Liver (tissue), 9 donors: ENCODE measurements around the gene ULK4. TPM values are rescaled to one million over a fixed set of nuclear protein-coding genes. Genes with fewer than 3 reads are reported as not detected.

Experiments
- DNase-seq: peaks from one replicate; pipeline ENCODE4 v3.0.0-alpha.2; 2017; ENCODE audit warnings: low spot score
- H3K27ac ChIP-seq, 2 donors: one replicate each; pipeline ENCODE4 v1.7.0; 2013; ENCODE audit warnings: inconsistent platforms in 2 of 2, low read length in 2 of 2, control low read depth in 1 of 2, low read depth in 1 of 2, mild to moderate bottlenecking in 1 of 2
- H3K27me3 ChIP-seq, 4 donors: one replicate each; pipeline versions ENCODE4 v1.6.1 to v1.7.0; 2013; ENCODE audit warnings: low read length in 3 of 4, inconsistent platforms in 1 of 4, mild to moderate bottlenecking in 1 of 4, moderate library complexity in 1 of 4; ENCODE audit not compliant: control insufficient read depth in 4 of 4, insufficient read depth in 4 of 4
- H3K36me3 ChIP-seq, 4 donors: one replicate each; pipeline versions ENCODE4 v1.6.1 to v1.7.0; 2013; ENCODE audit warnings: low read length in 3 of 4, mild to moderate bottlenecking in 3 of 4, low read depth in 1 of 4, moderate library complexity in 1 of 4; ENCODE audit not compliant: control insufficient read depth in 4 of 4, insufficient read depth in 3 of 4
- H3K4me1 ChIP-seq, 4 donors: one replicate each; pipeline versions ENCODE4 v1.6.1 to v1.7.0; 2013; ENCODE audit warnings: low read length in 3 of 4, mild to moderate bottlenecking in 3 of 4, moderate library complexity in 1 of 4; ENCODE audit not compliant: control insufficient read depth in 4 of 4, insufficient read depth in 4 of 4
- H3K4me3 ChIP-seq, 3 donors: one replicate each; pipeline versions ENCODE4 v1.6.1 to v1.7.0; 2013; ENCODE audit warnings: low read length in 3 of 3, control low read depth in 1 of 3, low read depth in 1 of 3, mild to moderate bottlenecking in 1 of 3
- H3K9ac ChIP-seq, 2 donors: one replicate each; pipeline ENCODE4 v1.7.0; 2013; ENCODE audit warnings: low read length in 2 of 2, mild to moderate bottlenecking in 2 of 2, moderate library complexity in 2 of 2, control low read depth in 1 of 2, low read depth in 1 of 2
- H3K9me3 ChIP-seq, 4 donors: one replicate each; pipeline versions ENCODE4 v1.6.1 to v1.7.0; 2013; ENCODE audit warnings: low read length in 3 of 4; ENCODE audit not compliant: control insufficient read depth in 4 of 4
- EGR1 ChIP-seq, 2 donors: IDR thresholded peaks; 2 replicates each; pipeline ENCODE4 v1.6.1; 2016 to 2018; ENCODE audit warnings: antibody characterized with exemption in 2 of 2, low read depth in 2 of 2
- FOXA1 ChIP-seq: IDR thresholded peaks from 2 replicates; pipeline ENCODE4 v1.6.1; 2016; ENCODE audit warnings: antibody characterized with exemption
- FOXA2 ChIP-seq: IDR thresholded peaks from 2 replicates; pipeline ENCODE4 v1.6.1; 2016; ENCODE audit warnings: antibody characterized with exemption
- GABPA ChIP-seq, 2 donors: IDR thresholded peaks in 1 of 2; conservative IDR thresholded peaks in 1 of 2; 2 replicates each; pipeline ENCODE4 v1.6.1; 2016; ENCODE audit warnings: antibody characterized with exemption in 2 of 2, mild to moderate bottlenecking in 1 of 2, moderate library complexity in 1 of 2
- HNF4A ChIP-seq, 2 donors: conservative IDR thresholded peaks; 2 replicates each; pipeline ENCODE4 v1.6.1; 2016; ENCODE audit warnings: antibody characterized with exemption in 2 of 2, mild to moderate bottlenecking in 2 of 2
- HNF4G ChIP-seq: IDR thresholded peaks from 2 replicates; pipeline ENCODE4 v1.6.1; 2016; ENCODE audit warnings: antibody characterized with exemption
- JUND ChIP-seq, 2 donors: IDR thresholded peaks; 2 replicates each; pipeline ENCODE4 v1.6.1; 2016; ENCODE audit warnings: antibody characterized with exemption in 2 of 2
- NR2F2 ChIP-seq: IDR thresholded peaks from 2 replicates; pipeline ENCODE4 v1.6.1; 2016; ENCODE audit warnings: antibody characterized with exemption
- RAD21 ChIP-seq, 2 donors: IDR thresholded peaks; 2 replicates each; pipeline ENCODE4 v1.6.1; 2016; ENCODE audit warnings: antibody characterized with exemption in 2 of 2, mild to moderate bottlenecking in 2 of 2
- RXRA ChIP-seq, 2 donors: IDR thresholded peaks; 2 replicates each; pipeline ENCODE4 v1.6.1; 2017 to 2018; ENCODE audit warnings: antibody characterized with exemption in 2 of 2, mild to moderate bottlenecking in 1 of 2
- SP1 ChIP-seq: IDR thresholded peaks from 2 replicates; pipeline ENCODE4 v1.6.1; 2018; ENCODE audit warnings: antibody characterized with exemption, mild to moderate bottlenecking
- TAF1 ChIP-seq: conservative IDR thresholded peaks from 2 replicates; pipeline ENCODE4 v1.6.1; 2016; ENCODE audit warnings: antibody characterized with exemption, mild to moderate bottlenecking
- YY1 ChIP-seq: IDR thresholded peaks from 2 replicates; pipeline ENCODE4 v1.6.1; 2016; ENCODE audit warnings: antibody characterized with exemption, mild to moderate bottlenecking
- WGBS: extraction: QIAGEN DNeasy Blood & Tissue Kit; methylation state at CpG from one replicate; pipeline ENCODE4 v1.1.7; 2013; 5-methylcytosine and 5-hydroxymethylcytosine counted together
- polyA plus RNA-seq, 2 donors: library from polyadenylated mRNA; stranded (reverse) in 1 of 2; unstranded in 1 of 2; fragments of 200-250 nt in 1 of 2; fragments of >200 nt in 1 of 2; fragmentation: Nextera tagmentation in 1 of 2; extraction: Ambion mirVana in 1 of 2; gene quantifications; one replicate each; pipeline versions ENCODE4 v1.2.1 to v1.2.3, GENCODE V29; 2013 to 2015
- total RNA-seq, 2 donors: library from RNA; depleted of rRNA; stranded (reverse); fragments of >200 nt; gene quantifications; one replicate each; pipeline ENCODE4 v1.2.3, GENCODE V29; 2014
- TF ChIP-seq, protein P1 (sequence below): IDR thresholded peaks from 2 replicates; pipeline ENCODE4 v1.6.1; 2016; ENCODE audit warnings: antibody characterized with exemption, mild to moderate bottlenecking
- TF ChIP-seq, protein P2 (sequence below): fragments of 150-350 bp; IDR thresholded peaks from 2 replicates; pipeline ENCODE4 v1.5.1; 2017; ENCODE audit warnings: improper control_type of control experiment, low read depth, low read length; ENCODE audit not compliant: missing input control
- TF ChIP-seq, protein P3 (sequence below): IDR thresholded peaks from 2 replicates; pipeline ENCODE4 v1.6.1; 2016; ENCODE audit warnings: antibody characterized with exemption
- TF ChIP-seq, protein P4 (sequence below): IDR thresholded peaks from 2 replicates; pipeline ENCODE4 v1.6.1; 2016; ENCODE audit warnings: antibody characterized with exemption
- donor health status: healthy.
- donor health status: healthy.
- donor health status: healthy.
- donor health status: healthy.
- donor health status: healthy.

ULK4 gene
- total and polyA plus RNA-seq, 4 donors, result 1.1 to 11.5 (median 3.2) TPM

DNA sequence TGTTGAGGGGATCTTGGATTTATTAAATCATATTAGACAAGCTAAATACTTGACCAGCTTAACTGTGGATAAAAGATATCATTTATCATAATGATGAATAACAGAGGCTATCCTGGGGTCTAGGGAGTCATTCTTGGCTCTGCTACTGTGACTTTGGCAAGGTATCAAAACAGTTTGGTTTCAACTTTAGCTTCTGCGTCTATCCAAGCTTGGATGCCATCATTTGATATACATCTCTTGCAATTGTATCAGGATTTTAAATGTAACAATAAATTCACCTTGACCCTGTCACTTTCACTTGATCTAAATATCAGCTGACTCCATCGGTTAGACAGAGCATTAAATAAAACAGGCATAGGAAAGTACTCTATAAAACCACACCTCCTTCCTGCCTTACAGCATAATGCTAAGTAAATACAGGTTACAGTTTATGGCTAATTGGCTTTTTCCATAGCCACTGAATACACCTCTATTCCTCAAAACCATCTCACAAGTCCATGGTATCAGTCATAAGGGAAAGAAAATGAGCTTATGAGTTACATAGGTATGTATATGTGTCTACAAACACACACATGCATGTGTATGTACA is 499.7 kb downstream of the ULK4 start:
- no peak overlapping the region for H3K27ac ChIP-seq
- H3K4me3 ChIP-seq, result no peak overlapping the region
- DNase-seq, result no peak
- no peaks in the 10 kb centered on the region for H3K9me3 ChIP-seq
- H3K4me1 ChIP-seq, result no peaks in the 10 kb centered on the region
- no peak for TF ChIP-seq HNF4A (conservative IDR thresholded peaks at IDR 0.05)
- TF ChIP-seq TAF1, result no peak
- no peak for TF ChIP-seq YY1
- no peak for TF ChIP-seq EGR1 (IDR thresholded peaks at IDR 0.05; ENCODE audit: low read depth in 2 of 2)
- no peak for TF ChIP-seq FOXA2
- no peak for TF ChIP-seq SP1
- TF ChIP-seq FOXA1, result no peak
- TF ChIP-seq NR2F2, result no peak
- TF ChIP-seq JUND (IDR thresholded peaks at IDR 0.05), result no peak
- no peak for TF ChIP-seq RAD21 (IDR thresholded peaks at IDR 0.05)
- TF ChIP-seq, protein P1, sequence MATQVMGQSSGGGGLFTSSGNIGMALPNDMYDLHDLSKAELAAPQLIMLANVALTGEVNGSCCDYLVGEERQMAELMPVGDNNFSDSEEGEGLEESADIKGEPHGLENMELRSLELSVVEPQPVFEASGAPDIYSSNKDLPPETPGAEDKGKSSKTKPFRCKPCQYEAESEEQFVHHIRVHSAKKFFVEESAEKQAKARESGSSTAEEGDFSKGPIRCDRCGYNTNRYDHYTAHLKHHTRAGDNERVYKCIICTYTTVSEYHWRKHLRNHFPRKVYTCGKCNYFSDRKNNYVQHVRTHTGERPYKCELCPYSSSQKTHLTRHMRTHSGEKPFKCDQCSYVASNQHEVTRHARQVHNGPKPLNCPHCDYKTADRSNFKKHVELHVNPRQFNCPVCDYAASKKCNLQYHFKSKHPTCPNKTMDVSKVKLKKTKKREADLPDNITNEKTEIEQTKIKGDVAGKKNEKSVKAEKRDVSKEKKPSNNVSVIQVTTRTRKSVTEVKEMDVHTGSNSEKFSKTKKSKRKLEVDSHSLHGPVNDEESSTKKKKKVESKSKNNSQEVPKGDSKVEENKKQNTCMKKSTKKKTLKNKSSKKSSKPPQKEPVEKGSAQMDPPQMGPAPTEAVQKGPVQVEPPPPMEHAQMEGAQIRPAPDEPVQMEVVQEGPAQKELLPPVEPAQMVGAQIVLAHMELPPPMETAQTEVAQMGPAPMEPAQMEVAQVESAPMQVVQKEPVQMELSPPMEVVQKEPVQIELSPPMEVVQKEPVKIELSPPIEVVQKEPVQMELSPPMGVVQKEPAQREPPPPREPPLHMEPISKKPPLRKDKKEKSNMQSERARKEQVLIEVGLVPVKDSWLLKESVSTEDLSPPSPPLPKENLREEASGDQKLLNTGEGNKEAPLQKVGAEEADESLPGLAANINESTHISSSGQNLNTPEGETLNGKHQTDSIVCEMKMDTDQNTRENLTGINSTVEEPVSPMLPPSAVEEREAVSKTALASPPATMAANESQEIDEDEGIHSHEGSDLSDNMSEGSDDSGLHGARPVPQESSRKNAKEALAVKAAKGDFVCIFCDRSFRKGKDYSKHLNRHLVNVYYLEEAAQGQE, result no peak
- TF ChIP-seq HNF4G, result no peak
- TF ChIP-seq, protein P2, sequence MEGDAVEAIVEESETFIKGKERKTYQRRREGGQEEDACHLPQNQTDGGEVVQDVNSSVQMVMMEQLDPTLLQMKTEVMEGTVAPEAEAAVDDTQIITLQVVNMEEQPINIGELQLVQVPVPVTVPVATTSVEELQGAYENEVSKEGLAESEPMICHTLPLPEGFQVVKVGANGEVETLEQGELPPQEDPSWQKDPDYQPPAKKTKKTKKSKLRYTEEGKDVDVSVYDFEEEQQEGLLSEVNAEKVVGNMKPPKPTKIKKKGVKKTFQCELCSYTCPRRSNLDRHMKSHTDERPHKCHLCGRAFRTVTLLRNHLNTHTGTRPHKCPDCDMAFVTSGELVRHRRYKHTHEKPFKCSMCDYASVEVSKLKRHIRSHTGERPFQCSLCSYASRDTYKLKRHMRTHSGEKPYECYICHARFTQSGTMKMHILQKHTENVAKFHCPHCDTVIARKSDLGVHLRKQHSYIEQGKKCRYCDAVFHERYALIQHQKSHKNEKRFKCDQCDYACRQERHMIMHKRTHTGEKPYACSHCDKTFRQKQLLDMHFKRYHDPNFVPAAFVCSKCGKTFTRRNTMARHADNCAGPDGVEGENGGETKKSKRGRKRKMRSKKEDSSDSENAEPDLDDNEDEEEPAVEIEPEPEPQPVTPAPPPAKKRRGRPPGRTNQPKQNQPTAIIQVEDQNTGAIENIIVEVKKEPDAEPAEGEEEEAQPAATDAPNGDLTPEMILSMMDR, result no peak
- no peak for TF ChIP-seq RXRA (IDR thresholded peaks at IDR 0.05)
- TF ChIP-seq GABPA (IDR thresholded peaks at IDR 0.05 in 1 of 2, conservative IDR thresholded peaks at IDR 0.05 in 1 of 2), result no peak
- TF ChIP-seq, protein P3, sequence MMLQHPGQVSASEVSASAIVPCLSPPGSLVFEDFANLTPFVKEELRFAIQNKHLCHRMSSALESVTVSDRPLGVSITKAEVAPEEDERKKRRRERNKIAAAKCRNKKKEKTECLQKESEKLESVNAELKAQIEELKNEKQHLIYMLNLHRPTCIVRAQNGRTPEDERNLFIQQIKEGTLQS, result no peak
- TF ChIP-seq, protein P4, sequence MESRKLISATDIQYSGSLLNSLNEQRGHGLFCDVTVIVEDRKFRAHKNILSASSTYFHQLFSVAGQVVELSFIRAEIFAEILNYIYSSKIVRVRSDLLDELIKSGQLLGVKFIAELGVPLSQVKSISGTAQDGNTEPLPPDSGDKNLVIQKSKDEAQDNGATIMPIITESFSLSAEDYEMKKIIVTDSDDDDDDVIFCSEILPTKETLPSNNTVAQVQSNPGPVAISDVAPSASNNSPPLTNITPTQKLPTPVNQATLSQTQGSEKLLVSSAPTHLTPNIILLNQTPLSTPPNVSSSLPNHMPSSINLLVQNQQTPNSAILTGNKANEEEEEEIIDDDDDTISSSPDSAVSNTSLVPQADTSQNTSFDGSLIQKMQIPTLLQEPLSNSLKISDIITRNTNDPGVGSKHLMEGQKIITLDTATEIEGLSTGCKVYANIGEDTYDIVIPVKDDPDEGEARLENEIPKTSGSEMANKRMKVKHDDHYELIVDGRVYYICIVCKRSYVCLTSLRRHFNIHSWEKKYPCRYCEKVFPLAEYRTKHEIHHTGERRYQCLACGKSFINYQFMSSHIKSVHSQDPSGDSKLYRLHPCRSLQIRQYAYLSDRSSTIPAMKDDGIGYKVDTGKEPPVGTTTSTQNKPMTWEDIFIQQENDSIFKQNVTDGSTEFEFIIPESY, result no peak
- WGBS, result 76% methylated on average over 2 of the region's 2 CpGs
- no peak overlapping the region for H3K9ac ChIP-seq
- no peaks in the 10 kb centered on the region for H3K36me3 ChIP-seq
- H3K27me3 ChIP-seq, result no peaks in the 10 kb centered on the region

DNA sequence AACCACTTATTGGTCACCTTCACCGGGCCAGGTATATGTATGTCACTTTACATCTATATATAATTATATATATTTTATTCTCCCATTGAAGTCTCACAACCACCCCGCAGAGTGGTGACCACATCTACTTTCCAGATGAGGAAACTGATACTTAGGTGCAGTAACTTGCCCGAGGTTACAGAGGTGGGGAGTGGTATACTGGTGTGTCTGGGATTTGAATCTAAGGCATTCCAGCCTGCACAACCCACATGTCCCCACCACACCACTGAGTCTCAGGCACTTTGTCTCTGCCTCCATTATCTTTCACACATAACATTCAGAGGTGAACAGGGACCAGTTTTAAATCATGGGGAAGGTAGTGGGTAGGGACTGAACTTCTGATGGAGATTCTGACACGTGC is 501.2 kb downstream of the ULK4 start:
- TF ChIP-seq GABPA (IDR thresholded peaks at IDR 0.05 in 1 of 2, conservative IDR thresholded peaks at IDR 0.05 in 1 of 2), result no peak
- TF ChIP-seq HNF4A (conservative IDR thresholded peaks at IDR 0.05), result no peak
- no peak for TF ChIP-seq RXRA (IDR thresholded peaks at IDR 0.05)
- TF ChIP-seq, protein P2, result no peak
- no peak for TF ChIP-seq EGR1 (IDR thresholded peaks at IDR 0.05; ENCODE audit: low read depth in 2 of 2)
- Histone ChIP-seq H3K27me3 (no peaks in the 10 kb centered on the region), H3K9me3 (no peaks in the 10 kb centered on the region), H3K4me3 (no peak overlapping the region), H3K4me1 (no peaks in the 10 kb centered on the region), H3K27ac (no peak overlapping the region), H3K36me3 (no peaks in the 10 kb centered on the region), H3K9ac (no peak overlapping the region)
- no peak for DNase-seq
- 96% methylated on average over 4 of the region's 4 CpGs for WGBS
